SK-N-SH treated with all-trans-retinoic acid at 6 μM for 48 hours (cell line): ENCODE measurements around the gene ST6GAL1.

Experiments
- CREB5 ChIP-seq: fragments of 250-450 bp; sonication (Bioruptor Pico); IDR thresholded peaks from 2 replicates; pipeline ENCODE4 v1.5.1; 2020; ENCODE audit warnings: low read depth, mild to moderate bottlenecking, moderate library complexity
- CSDC2 ChIP-seq: fragments of 250-450 bp; sonication (Bioruptor Pico); IDR thresholded peaks from 2 replicates; pipeline ENCODE4 v1.5.0; 2020; ENCODE audit warnings: mild to moderate bottlenecking, moderate library complexity
- GLIS3 ChIP-seq: fragments of 250-450 bp; sonication (Bioruptor Pico); IDR thresholded peaks from 2 replicates; pipeline ENCODE4 v1.5.0; 2020; ENCODE audit warnings: mild to moderate bottlenecking, moderate library complexity
- OSR1 ChIP-seq: fragments of 250-450 bp; sonication (Bioruptor Pico); IDR thresholded peaks from 2 replicates; pipeline ENCODE4 v1.8.0; 2022; ENCODE audit warnings: moderate library complexity, mild to moderate bottlenecking, inconsistent platforms
- RARB ChIP-seq: fragments of 250-450 bp; sonication (Bioruptor Pico); IDR thresholded peaks from 2 replicates; pipeline ENCODE4 v1.8.0; 2021; ENCODE audit warnings: mild to moderate bottlenecking, moderate library complexity
- TCF4 ChIP-seq: fragments of 250-450 bp; sonication (Bioruptor Pico); IDR thresholded peaks from 2 replicates; pipeline ENCODE4 v1.8.0; 2021; ENCODE audit warnings: mild to moderate bottlenecking, moderate library complexity, borderline replicate concordance
- TOX ChIP-seq: fragments of 250-450 bp; sonication (Bioruptor Pico); IDR thresholded peaks from 2 replicates; pipeline ENCODE4 v1.8.0; 2021; ENCODE audit warnings: mild to moderate bottlenecking, moderate library complexity, borderline replicate concordance
- ZFP30 ChIP-seq: fragments of 450-650 bp; formaldehyde crosslinking; IDR thresholded peaks from 2 replicates; pipeline ENCODE4 v1.5.0; 2022; ENCODE audit warnings: mild to moderate bottlenecking, moderate library complexity

- TF ChIP-seq TCF4 (CRISPR knock-in tag) (no peak), RARB (CRISPR knock-in tag) (no peak), CREB5 (CRISPR knock-in tag) (no peak), OSR1 (no peak), GLIS3 (CRISPR knock-in tag) (no peak), ZFP30 (CRISPR knock-in tag) (no peak), CSDC2 (CRISPR knock-in tag) (no peak), TOX (CRISPR knock-in tag) (no peak)
These were observed 33.5 kb upstream of the ST6GAL1 start for GRCh38 chr3:186896875-186897274.
